Activated T-helper 9 cell treated with anti-CD3 and anti-CD28 coated beads, Interleukin-2, amount 50 U/mL, for 16 hours (primary cell): Measurements from ENCODE around the gene SLC39A1.

ENCODE experiments used
- DNase-seq: peaks from one replicate; pipeline ENCODE4 v3.0.0-alpha.2; 2020; ENCODE audit warnings: low read depth

SLC39A1 gene

DNA sequence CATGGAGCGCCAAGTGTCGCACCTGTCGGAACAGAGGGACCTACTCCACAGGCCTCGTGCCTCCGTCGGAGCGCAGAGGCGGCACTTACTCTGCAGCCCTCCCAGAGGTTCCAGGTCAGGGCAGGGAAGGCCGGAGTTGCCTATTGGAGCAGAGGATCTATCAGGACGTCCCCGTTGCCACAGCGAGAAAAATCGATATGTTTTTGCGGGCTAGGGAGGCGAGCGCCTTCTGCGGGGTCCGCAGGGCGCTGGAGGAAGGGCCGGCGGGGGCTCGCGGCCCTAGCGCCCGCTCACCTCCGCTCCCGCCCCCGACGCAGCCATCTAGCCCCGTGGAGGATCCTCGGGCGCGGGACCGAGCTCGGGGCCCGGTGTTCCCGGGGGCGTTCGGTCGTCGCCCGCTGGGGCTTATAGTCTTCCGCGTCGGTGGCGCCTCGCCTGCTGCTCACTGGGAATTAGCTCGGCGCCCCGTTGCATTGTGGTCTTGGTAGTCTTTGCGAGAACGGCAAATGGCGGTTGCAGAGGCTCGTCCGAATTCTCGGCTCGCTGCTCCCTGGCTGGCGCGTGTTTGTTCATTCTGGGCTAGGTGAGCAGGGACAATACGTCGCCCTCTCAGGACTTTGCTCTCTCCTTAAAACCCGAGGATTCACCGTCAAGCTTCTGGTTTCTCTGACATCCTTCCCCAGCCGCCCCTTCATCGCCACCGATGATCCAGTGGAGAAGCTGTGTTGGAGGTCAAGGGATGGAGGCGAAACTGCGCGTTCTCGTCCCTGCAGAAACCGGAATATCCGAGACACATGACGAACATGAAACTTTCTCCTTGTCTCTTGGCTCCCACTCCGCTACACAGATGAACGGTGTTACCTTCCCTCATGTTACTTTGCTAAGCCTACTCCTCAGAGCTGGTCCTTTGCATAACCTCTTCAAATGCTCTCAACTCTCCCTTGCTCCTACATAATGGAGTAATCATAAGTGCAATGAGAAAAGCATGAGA is 14.2 kb upstream of the SLC39A1 start, which contains the start of gene JTB:
Gene JTB, minus strand, starts transcription at position 425 of the 991 bp plus-strand sequence. Its CDS starts 422 bp downstream, at position 3.
- peak; percentile 76 for DNase-seq

- no peak for DNase-seq
These were observed 13.5 kb upstream of the SLC39A1 start for GRCh38 chr1:153976819-153977249.

DNA sequence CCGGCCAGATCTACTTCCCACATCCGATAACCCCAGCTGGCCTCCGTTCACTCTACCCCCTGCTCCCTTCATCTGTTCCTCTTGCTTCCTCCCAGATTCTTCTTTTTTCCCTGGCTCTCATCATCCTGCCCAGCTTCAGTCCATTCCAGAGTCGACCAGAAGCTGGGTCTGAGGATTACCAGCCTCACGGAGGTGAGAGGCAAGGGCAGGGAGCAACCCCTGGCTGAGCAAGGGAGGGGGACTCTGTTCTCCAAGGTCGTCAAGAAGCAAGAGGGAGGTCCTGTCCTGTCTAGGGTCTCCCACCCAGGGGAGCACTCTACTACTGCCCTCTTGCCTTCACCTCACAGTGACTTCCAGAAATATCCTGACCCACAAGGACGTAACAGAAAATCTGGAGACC is 10.2 kb upstream of the SLC39A1 start:
- no peak for DNase-seq

DNA sequence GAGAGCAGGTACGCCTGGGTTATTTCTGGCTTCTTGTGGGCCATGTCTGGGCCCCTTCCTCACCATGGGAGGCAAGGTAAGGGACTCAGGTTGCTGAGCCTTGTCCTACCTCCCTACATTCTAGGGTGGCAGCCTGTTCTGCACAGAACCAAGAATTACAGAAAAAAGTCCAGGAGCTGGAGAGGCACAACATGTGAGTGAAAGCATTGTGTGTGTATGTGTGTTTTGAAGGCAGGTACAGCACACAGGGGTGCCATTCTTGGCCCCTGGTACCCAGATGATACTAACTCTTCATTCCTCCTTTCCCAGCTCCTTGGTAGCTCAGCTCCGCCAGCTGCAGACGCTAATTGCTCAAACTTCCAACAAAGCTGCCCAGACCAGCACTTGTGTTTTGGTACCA is 9.7 kb upstream of the SLC39A1 start:
- DNase-seq, result no peak

DNA sequence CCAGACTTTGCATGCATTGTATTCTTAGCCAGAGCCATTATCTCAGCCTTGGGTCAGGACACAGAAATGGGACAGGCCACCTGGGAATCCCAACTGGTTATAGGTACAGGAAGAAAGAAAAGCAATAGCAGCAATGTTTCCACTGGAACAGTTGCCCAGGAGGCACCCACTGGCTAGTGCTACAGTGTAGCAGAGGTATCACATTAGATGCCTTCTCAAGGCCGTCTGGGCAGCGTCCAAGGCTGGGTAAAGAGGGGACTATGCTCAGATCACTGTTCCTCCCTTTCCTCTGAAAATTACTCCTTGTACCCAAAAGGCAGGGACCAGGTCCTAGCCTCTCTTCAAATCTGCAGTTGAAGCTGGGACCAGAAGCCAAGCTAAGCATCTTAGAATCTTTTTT is 7.0 kb upstream of the SLC39A1 start:
- DNase-seq, result no peak

- no peak for DNase-seq
These were observed 5.6 kb upstream of the SLC39A1 start for GRCh38 chr1:153968972-153969371.

DNA sequence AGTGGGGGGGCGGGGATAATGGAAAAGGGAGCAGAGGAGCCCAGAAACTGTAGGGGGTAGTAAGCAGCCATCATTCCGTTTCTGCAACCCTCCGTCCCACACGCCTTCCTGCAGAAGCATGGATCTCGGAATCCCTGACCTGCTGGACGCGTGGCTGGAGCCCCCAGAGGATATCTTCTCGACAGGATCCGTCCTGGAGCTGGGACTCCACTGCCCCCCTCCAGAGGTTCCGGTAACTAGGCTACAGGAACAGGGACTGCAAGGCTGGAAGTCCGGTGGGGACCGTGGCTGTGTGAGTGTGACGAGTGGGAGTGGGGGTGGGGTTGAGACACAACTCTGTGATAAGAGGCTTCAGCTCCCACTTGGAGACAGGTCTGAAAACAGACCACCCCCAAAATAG is 5.1 kb upstream of the SLC39A1 start:
- no peak for DNase-seq

DNA sequence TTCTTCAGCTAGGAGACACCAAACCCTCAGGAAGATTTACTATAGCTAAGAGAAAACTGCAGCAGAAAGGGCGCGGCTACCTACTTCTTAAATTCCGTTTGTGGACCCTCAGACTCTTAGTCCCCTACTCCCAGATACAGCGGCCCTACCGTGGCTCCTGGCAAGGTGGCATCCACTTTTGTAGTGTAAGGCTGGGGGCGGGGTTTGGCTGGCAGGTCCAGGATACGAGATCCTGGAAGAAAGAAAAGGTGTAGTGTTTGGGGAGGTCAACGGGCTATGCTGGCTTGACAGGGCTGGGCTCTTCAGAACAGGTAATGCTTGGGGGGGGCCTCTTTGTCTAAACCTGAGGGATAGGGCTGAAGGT is 4.6 kb upstream of the SLC39A1 start:
- no peak for DNase-seq

- DNase-seq, result peak; percentile 74
These were observed 4.0 kb upstream of the SLC39A1 start, which contains the start of gene CREB3L4 for GRCh38 chr1:153967107-153967999. Gene CREB3L4 (plus strand): TSS chr1:153967902. CDS start chr1:153968526, 624 bp downstream.

DNA sequence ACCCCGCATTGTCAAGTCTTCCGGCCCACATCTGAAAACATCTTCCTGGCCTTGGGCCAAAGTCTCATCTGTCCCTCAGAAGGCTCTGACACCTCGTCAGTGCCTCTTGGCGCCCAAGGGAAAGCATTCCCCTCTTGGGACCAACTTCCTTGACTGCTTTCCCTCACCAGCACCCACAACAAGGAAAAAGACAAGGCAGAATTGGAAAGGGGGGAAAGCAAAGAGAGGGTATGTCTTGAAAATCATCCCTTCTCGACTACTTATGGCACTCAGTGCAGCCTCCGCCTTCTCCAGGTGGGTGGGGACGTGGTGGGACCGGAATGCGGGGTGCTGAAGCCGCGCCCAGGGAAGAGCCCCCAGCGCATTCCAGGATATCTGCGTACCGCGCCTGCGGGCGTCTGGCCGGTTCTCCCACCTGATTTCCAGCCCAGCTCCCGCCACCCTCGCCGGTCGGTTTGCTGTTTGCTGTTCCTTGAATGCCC is 554 bp upstream of the SLC39A1 start:
- DNase-seq, result no peak

DNA sequence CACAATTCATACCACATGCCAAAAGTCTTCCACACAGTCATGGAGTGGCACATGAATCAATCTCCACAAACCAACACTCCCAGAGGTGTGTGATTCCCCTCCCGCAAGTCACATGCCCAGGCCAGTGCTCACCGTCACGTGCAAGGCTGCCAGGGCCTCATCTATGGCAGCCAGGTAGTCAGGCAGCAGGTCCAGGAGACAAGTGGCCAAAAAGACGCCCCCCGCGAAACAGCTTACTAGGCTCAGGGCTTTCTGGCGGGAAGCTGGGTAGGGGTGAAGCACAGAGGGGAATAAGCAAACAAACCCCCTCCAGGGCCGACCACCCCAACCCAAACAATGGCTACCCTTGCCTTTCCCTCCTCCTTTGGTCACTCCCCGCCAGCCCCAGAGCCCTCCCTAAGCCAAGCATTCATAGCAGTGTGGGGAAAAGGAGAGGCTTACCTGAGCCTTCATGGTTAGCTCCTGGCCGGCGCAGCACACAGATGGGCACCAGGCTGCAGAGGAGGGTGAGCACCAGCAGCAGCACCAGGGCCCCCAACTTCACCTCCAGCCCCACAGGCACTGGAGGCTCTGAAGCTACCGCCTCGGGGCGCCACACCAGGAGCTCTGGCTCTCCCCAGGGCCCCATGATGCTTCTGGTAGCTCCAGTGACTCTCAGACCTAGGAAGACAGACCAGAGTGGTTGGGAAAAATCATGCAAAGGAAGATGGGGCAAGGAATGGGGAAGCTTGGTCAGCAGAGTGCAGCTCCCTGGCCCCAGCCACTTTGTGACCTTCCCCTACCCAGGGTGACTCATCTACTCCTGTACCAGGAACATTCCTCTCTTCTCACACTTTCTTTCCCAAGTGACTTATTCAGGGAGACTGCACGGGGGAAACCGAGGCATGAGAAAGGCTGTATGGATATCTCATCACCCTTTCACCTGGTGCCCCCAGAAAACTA is 978 bp downstream of the SLC39A1 start:
- DNase-seq, result no peak

- no peak for DNase-seq
These were observed 1.9 kb downstream of the SLC39A1 start for GRCh38 chr1:153961421-153961820.

DNA sequence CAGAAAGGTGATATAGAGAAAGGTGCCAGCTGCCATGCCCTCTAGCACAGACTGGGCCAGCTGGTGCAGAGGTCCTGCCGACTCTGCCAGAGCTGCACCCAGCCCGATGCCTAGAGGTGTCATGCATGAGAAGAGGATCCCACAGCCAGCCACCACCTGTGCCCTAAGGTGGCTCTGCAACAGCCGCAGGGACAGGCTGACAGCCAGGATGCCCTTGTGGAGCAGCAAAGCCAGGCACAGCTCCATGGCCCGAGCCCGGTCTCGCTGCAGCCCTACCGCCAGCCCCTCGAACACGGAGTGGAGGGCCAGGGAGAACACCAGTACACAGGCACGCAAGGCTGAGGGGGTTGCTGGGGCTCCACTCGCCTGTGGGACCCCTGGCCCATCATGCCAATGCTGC is 3.1 kb downstream of the SLC39A1 start:
- DNase-seq, result no peak

DNA sequence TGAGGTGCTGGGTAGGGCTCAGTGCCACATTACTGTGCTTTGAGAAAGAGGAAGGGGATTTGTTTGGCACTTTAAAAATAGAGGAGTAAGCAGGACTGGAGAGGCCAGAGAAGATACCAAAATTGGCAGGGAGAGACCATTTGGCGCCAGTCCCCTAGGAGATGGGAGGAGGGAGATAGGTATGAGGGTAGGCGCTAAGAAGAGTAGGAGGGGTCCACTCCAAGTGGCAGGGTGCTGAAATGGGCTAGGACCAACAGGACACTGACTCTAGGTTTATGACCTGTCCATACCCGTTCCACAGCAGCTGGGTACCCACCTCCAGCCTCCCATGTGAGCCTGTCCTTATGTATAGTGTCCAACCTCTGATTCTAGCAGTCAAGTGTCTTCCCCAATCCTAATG is 3.9 kb downstream of the SLC39A1 start:
- DNase-seq, result no peak

DNA sequence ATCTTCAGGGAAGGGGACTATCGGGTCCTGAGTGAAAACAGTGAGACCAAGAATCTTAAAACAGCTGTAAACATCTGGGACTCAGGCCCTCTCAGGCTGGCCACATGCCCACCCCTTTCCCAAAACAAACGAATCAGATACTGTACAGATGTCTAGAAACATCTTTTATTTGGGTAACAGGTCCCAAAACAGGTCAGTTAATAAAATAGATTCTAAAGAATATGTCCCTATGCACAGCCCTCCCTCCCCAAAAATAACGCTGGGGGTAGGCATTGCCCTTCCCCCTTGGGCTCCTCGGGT is 4.4 kb downstream of the SLC39A1 start:
- DNase-seq, result no peak

DNA sequence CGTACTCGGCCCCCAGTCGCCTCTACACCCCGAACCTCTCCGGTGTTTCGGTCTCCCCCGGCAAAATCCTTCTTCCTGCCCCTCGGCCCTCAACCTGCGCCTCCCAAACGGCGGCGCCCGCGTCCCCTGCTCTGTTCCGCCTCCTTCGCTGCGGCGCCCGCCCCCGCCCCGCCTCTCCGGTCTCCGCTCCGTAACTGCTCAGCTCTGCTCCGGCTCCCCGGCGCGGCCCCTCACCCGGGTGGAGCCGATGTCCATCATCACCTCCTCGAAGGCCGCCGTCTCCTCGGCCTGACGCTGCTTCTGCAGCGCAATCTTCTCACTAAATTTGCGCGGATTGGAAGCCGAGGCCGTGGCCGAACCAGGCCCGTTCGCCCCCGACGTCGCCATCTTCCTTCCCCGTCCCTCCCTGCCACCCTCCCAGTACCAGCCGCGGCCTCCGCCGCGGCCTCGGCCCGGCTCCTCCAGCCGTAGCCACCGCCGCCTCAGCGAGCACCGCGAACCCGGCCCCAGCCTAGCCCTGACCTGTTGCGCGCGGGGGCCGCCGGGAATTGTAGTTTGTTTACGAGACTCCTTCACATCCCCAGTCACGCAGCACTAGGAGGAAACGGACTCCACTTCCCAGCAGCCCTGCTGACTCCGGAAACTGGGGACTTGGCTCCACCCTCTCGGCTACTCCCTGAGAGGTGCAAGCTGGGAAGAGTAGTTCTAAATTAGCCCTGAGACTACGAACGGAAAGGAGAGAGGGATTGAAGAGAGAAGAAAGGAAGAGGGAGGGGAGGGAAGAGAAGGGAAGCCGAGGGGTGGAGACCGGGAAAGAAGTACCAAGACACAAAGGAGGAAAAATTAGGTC is 5.0 kb downstream of the SLC39A1 start, which contains the start of gene CRTC2:
Gene CRTC2, minus strand, starts transcription at position 502 of the 850 bp plus-strand sequence. Its CDS starts 115 bp downstream, at position 387.
- peak; percentile 95 for DNase-seq

- DNase-seq, result peak; percentile 26
These were observed 5.6 kb downstream of the SLC39A1 start for GRCh38 chr1:153957744-153958110.

- DNase-seq, result no peak
These were observed 6.2 kb downstream of the SLC39A1 start for GRCh38 chr1:153956997-153957715.

GRCh38 chr1:153954826-153955225 is 8.5 kb downstream of the SLC39A1 start:
- DNase-seq, result no peak

GRCh38 chr1:153953859-153954365 is 9.4 kb downstream of the SLC39A1 start:
- DNase-seq, result no peak
